Stimulated activated CD4-positive, alpha-beta T cell treated with anti-CD3 and anti-CD28 coated beads, Interleukin-4, amount 100 ng/mL, for 48 hours (primary cell): ENCODE data around the gene ISX.
"Not testable (repeated sequence)": the region's sequence is repeated elsewhere in the genome, so short reads cannot be mapped to it uniquely, and the experiment has no call there.

Source experiments
- DNase-seq, 2 donors: peaks; one replicate each; pipeline ENCODE4 v3.0.0-alpha.2; 2020; ENCODE audit warnings: low read depth in 2 of 2

The ISX gene

GRCh38 chr22:35065796-35066218, at the start of gene ISX:
Gene ISX, plus strand, starts transcription at chr22:35066158. Its CDS starts 930 bp downstream, at chr22:35067088.
- DNase-seq = no peak

GRCh38 chr22:35016909-35017308, 49.0 kb upstream of the ISX start:
- no peak for DNase-seq

GRCh38 chr22:35018995-35019394, 47.0 kb upstream of the ISX start:
- DNase-seq = no peak

GRCh38 chr22:35020517-35020916, 45.4 kb upstream of the ISX start:
- no peak for DNase-seq

- DNase-seq = no peak
Measured at GRCh38 chr22:35021161-35021560, 44.8 kb upstream of the ISX start.

GRCh38 chr22:35022291-35022690, 43.7 kb upstream of the ISX start:
- DNase-seq = no peak

GRCh38 chr22:35023692-35024363, 42.1 kb upstream of the ISX start:
- DNase-seq = peak; percentile 50 to 82

- DNase-seq = no peak
Measured at GRCh38 chr22:35024364-35024692, 41.6 kb upstream of the ISX start.

- not testable (repeated sequence) for DNase-seq
Measured at GRCh38 chr22:35030112-35030511, 35.8 kb upstream of the ISX start.

GRCh38 chr22:35032571-35032970, 33.4 kb upstream of the ISX start:
- DNase-seq = no peak

- DNase-seq = no peak
Measured at GRCh38 chr22:35033635-35034296, 32.2 kb upstream of the ISX start.

- DNase-seq = no peak
Measured at GRCh38 chr22:35034963-35035362, 31.0 kb upstream of the ISX start.

- no peak for DNase-seq
Measured at GRCh38 chr22:35037089-35037488, 28.9 kb upstream of the ISX start.

- no peak for DNase-seq
Measured at GRCh38 chr22:35039625-35040024, 26.3 kb upstream of the ISX start.

GRCh38 chr22:35043252-35043933, 22.6 kb upstream of the ISX start:
- DNase-seq = no peak

GRCh38 chr22:35043934-35044319, 22.0 kb upstream of the ISX start:
- no peak for DNase-seq

GRCh38 chr22:35044607-35045390, 21.2 kb upstream of the ISX start:
- no peak for DNase-seq

GRCh38 chr22:35045451-35045850, 20.5 kb upstream of the ISX start:
- DNase-seq = no peak

- DNase-seq = no peak
Measured at GRCh38 chr22:35046744-35047462, 19.1 kb upstream of the ISX start.

- not testable (repeated sequence) for DNase-seq
Measured at GRCh38 chr22:35050038-35050437, 15.9 kb upstream of the ISX start.

- DNase-seq = no peak
Measured at GRCh38 chr22:35051013-35051535, 14.9 kb upstream of the ISX start.
